Kidney epithelial cell (primary cell): ENCODE results near the gene MLN. TPM values are rescaled to one million over a fixed set of nuclear protein-coding genes. Genes with fewer than 3 reads are reported as not detected.
A peak's percentile ranks its signal among the peaks of the same experiment; 100 is the strongest.

Experiments
- DNase-seq: peaks from one replicate; pipeline ENCODE4 v3.0.0-alpha.2; 2010; ENCODE audit warnings: low read depth
- H3K27me3 ChIP-seq: 2 replicates; pipeline ENCODE4 v1.6.0; 2011; ENCODE audit warnings: low read length; ENCODE audit not compliant: control insufficient read depth, insufficient read depth
- H3K36me3 ChIP-seq: 2 replicates; pipeline ENCODE4 v1.5.1; 2011; ENCODE audit warnings: low read length; ENCODE audit not compliant: control insufficient read depth, insufficient read depth
- H3K4me3 ChIP-seq: 2 replicates; pipeline ENCODE4 v1.5.1; 2011; ENCODE audit warnings: low read depth, mild to moderate bottlenecking, control low read depth, low read length
- CTCF ChIP-seq: IDR thresholded peaks from 2 replicates; pipeline ENCODE4 v1.5.1; 2011; ENCODE audit warnings: mild to moderate bottlenecking, moderate library complexity, low read length, control low read depth, inconsistent platforms; ENCODE audit not compliant: insufficient read depth, poor library complexity, severe bottlenecking
- total RNA-seq: library from RNA; depleted of rRNA; stranded (reverse); fragments of >200 nt; gene quantifications from 2 replicates; pipeline ENCODE4 v1.2.3, GENCODE V29; 2015

MLN gene
- total RNA-seq, 1 donor from 2014 or later: not detected

GRCh38 chr6:33791620-33792019, 12.2 kb downstream of the MLN start:
- no peak for TF ChIP-seq CTCF
- H3K36me3 ChIP-seq: no peaks in the 10 kb centered on the region
- H3K4me3 ChIP-seq: no peak overlapping the region
- no peak for DNase-seq
- H3K27me3 ChIP-seq: peaks cover 11% of the 10 kb centered on the region

DNA sequence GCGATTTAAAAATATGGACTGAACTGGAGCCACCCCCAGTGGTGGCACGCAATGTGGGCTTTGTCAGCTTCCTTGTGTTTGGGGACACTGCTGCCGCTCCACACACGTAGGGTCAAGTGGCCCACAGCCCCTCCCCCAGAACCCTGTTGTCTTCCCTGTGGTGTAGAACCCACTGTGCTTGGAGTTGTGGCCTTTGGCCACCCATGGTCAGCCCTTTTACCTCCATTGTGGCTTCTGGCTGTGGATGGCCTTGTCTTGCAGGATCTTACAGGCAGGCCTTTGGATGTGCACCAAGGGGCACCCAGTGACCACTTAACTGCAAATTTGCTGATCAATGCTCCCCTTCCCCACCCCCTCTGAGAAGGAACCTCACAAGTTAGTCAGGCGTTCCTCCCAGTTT, 12.9 kb downstream of the MLN start:
- TF ChIP-seq CTCF: no peak

DNA sequence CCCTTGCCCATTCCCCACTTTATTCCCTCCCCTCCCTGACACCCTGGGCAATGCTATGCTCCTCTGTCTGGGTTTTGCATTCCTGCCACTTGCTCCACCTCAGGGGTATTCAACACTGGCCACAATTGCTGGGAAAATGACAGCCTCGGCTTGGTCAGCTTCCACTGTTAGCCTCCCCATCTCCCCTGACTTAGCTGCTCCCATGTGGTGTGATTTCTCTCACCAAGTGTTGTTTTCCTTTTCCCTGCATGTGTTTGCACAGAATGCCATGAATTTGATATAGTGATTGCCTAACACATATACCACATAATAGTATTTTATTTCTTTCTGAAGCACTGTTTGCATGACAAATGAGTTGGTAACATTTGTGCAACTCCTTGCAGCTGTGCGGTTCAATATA, 13.4 kb downstream of the MLN start:
- no peak for DNase-seq
- H3K4me3 ChIP-seq: no peak overlapping the region
- peaks cover 9% of the 10 kb centered on the region for H3K27me3 ChIP-seq
- H3K36me3 ChIP-seq: no peaks in the 10 kb centered on the region
- TF ChIP-seq CTCF: no peak

More for the DNA sequence above, 12.9 kb downstream of the MLN start:
- H3K36me3 ChIP-seq: no peaks in the 10 kb centered on the region
- H3K4me3 ChIP-seq: no peak overlapping the region
- H3K27me3 ChIP-seq: peaks cover 11% of the 10 kb centered on the region
- no peak for DNase-seq

DNA sequence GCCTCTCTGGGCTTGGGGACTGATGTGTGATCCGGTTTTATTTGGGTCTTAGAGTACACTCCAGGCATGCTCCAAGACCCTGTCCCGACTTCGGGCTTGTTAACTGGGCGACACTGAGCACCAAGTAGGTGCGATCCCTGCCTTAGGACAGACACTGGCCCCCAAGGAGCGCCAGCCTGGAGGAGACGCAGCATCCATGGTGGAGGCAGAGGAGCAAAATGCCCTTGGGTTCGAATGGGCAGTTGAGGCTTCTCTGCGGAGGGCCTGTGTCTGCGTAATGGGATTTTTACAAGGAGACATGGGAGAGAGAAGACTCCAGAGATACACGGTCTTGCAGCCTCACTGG, 14.3 kb downstream of the MLN start:
- no peaks in the 10 kb centered on the region for H3K36me3 ChIP-seq
- no peak for TF ChIP-seq CTCF
- H3K27me3 ChIP-seq: peaks cover 7% of the 10 kb centered on the region
- no peak for DNase-seq
- peak overlapping the region; percentile 0 for H3K4me3 ChIP-seq

GRCh38 chr6:33788694-33789549, 14.9 kb downstream of the MLN start, which contains the start of gene LEMD2:
TSS of gene LEMD2 (minus strand) at chr6:33789130. CDS start at chr6:33789116, 14 bp downstream.
- peak; percentile 54 for DNase-seq
- H3K36me3 ChIP-seq: no peaks in the 10 kb centered on the region
- H3K4me3 ChIP-seq: peak within 1 kb of the TSS; percentile 82
- H3K27me3 ChIP-seq: peaks cover 7% of the 10 kb centered on the region
- TF ChIP-seq CTCF: no peak

- peaks cover 6% of the 10 kb centered on the region for H3K27me3 ChIP-seq
- no peak for DNase-seq
- H3K4me3 ChIP-seq: peak overlapping the region; percentile 82
- TF ChIP-seq CTCF: no peak
- H3K36me3 ChIP-seq: no peaks in the 10 kb centered on the region
These were observed 15.7 kb downstream of the MLN start for GRCh38 chr6:33787954-33788693.
